Coronary artery (tissue), 2 donors: ENCODE data around the gene HMCN2.
A peak's percentile ranks its signal among the peaks of the same experiment; 100 is the strongest.

Source experiments
- DNase-seq: peaks from one replicate; pipeline ENCODE4 v3.0.0-alpha.2; 2017; ENCODE audit warnings: low spot score
- H3K27ac ChIP-seq, 2 donors: fragments of 200-600 bp; sonication (generic); one replicate each; pipeline ENCODE4 v1.5.1; 2016 to 2019
- H3K4me3 ChIP-seq: fragments of 200-600 bp; sonication (generic); 2 replicates; pipeline ENCODE4 v1.5.1; 2016; ENCODE audit warnings: mild to moderate bottlenecking, moderate library complexity
- TF ChIP-seq, protein P1 (sequence below): fragments of 200-600 bp; sonication (generic); IDR thresholded peaks from one replicate; pipeline ENCODE4 v1.5.1; 2019; ENCODE audit warnings: antibody characterized with exemption

HMCN2 gene, protein sequence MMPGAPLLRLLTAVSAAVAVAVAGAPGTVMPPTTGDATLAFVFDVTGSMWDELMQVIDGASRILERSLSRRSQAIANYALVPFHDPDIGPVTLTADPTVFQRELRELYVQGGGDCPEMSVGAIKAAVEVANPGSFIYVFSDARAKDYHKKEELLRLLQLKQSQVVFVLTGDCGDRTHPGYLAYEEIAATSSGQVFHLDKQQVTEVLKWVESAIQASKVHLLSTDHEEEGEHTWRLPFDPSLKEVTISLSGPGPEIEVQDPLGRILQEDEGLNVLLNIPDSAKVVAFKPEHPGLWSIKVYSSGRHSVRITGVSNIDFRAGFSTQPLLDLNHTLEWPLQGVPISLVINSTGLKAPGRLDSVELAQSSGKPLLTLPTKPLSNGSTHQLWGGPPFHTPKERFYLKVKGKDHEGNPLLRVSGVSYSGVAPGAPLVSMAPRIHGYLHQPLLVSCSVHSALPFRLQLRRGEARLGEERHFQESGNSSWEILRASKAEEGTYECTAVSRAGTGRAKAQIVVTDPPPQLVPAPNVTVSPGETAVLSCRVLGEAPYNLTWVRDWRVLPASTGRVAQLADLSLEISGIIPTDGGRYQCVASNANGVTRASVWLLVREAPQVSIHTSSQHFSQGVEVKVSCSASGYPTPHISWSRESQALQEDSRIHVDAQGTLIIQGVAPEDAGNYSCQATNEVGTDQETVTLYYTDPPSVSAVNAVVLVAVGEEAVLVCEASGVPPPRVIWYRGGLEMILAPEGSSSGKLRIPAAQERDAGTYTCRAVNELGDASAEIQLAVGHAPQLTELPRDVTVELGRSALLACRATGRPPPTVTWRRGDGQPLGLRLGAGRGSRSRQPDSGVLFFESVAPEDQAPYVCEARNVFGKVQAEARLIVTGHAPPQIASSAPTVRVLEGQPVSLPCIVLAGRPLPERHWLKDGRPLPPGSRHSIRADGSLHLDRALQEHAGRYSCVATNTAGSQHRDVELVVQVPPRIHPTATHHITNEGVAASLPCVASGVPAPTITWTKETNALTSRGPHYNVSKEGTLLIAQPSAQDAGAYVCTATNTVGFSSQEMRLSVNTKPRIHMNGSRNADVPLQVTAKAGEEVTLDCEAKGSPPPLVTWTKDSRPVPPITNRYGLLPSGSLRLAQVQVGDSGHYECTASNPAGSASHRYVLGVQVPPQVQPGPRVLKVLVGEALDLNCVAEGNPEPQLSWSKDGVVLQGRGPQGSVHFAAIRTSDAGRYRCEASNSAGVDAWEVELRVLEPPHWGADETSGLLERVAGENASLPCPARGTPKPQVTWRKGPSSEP (N-terminal part only)

DNA sequence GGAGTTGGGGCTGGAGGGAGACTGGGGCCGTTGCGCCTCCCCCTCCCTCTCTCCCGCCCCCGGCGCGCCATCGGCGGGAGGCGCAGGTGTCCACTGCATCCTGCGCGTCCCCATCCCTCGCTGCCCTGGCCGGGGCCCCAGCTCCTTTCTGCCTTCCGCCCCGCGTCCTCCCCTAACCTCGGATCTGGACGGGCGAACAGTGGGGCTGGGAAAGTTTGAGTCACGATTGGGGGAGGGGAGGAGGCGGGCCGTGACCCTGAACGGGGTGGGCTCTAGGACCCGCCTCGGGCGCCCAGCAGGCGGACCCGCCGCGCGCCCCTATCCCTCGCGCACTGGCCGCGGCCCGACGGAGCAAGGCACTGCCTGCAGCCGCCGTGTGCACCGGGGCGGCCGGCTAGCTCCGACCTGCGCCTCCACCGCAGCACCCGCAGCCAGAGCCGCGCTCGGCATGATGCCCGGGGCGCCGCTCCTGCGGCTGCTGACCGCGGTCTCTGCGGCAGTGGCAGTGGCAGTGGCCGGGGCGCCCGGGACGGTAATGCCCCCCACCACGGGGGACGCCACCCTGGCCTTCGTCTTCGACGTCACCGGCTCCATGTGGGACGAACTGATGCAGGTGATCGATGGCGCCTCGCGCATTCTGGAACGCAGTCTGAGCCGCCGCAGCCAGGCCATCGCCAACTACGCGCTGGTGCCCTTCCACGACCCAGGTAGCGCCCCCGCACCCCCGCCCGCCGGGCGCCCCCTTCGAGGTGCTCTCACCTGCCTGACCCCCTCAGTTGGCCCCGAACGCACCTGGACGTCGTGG lies at the start of gene HMCN2:
Gene HMCN2, plus strand, starts transcription at position 330 of the 805 bp plus-strand sequence. Its CDS starts 119 bp downstream, at position 449.
- Histone ChIP-seq H3K27ac (no peak within 1 kb of the TSS), H3K4me3 (peak within 1 kb of the TSS; percentile 63)

DNA sequence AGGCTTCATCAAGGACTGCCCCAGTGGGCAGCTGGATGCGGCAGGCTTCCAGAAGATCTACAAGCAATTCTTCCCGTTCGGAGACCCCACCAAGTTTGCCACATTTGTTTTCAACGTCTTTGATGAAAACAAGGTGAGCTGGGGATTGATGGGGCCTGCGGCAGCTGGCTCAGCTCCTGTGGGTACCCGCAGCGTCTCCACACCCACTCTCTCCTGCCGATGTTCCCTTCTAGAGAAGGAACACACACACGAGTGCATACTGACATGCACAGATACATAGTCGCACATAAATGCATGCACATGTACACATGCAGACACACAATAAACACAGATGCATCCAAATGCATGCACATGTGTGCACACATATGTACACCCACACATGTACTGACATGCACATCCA lies 47.7 kb upstream of the HMCN2 start:
- H3K27ac ChIP-seq: no peak overlapping the region
- TF ChIP-seq, protein P1, sequence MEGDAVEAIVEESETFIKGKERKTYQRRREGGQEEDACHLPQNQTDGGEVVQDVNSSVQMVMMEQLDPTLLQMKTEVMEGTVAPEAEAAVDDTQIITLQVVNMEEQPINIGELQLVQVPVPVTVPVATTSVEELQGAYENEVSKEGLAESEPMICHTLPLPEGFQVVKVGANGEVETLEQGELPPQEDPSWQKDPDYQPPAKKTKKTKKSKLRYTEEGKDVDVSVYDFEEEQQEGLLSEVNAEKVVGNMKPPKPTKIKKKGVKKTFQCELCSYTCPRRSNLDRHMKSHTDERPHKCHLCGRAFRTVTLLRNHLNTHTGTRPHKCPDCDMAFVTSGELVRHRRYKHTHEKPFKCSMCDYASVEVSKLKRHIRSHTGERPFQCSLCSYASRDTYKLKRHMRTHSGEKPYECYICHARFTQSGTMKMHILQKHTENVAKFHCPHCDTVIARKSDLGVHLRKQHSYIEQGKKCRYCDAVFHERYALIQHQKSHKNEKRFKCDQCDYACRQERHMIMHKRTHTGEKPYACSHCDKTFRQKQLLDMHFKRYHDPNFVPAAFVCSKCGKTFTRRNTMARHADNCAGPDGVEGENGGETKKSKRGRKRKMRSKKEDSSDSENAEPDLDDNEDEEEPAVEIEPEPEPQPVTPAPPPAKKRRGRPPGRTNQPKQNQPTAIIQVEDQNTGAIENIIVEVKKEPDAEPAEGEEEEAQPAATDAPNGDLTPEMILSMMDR: no peak

More for the DNA sequence above, at the start of gene HMCN2:
- DNase-seq: no peak
- TF ChIP-seq, protein P1: no peak

DNA sequence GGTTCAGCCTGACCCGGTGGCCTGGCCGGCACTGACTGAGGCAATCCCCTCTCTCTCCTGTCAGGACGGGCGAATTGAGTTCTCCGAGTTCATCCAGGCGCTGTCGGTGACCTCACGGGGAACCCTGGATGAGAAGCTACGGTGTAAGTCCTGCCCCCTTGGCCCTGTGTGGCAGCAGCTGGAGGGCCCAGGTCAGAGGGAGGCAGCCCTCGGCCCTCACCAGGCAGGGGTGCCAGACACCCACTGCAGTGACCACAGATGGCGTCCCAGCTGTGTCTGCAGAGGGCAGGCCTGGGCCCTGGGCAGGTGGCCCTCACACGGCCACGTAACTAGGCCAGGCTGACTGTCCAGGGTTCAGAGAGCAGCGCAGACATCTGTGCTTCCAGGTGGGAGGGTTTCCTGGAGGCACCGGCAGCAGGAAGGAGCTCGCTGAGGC lies 45.9 kb upstream of the HMCN2 start:
- H3K4me3 ChIP-seq: no peak overlapping the region
- TF ChIP-seq, protein P1: no peak
- no peak for DNase-seq
- no peak overlapping the region for H3K27ac ChIP-seq

More for the DNA sequence above, 47.7 kb upstream of the HMCN2 start:
- no peak overlapping the region for H3K4me3 ChIP-seq
- DNase-seq: no peak

DNA sequence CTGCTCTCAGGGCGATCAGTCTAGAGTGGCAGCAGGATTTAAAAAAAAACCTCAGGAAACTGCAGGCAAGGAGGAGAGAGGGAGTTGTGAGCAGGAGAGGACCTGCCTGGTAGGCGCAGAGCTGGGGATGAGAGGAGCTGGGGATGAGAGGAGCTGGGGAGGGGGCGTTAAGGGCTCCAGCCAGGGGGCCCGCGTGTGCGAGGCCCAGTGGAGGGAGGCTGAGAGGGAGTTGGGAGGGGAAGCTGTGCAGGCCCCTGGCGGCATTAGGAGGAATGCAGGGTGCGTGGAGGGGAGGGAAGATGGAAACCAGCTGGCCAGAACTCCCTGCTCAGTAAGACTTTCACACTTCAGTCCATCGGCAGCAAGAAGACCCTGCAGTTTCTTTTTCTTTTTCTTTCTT lies 45.2 kb upstream of the HMCN2 start:
- TF ChIP-seq, protein P1: no peak
- DNase-seq: no peak
- Histone ChIP-seq H3K27ac (no peak overlapping the region), H3K4me3 (no peak overlapping the region)

DNA sequence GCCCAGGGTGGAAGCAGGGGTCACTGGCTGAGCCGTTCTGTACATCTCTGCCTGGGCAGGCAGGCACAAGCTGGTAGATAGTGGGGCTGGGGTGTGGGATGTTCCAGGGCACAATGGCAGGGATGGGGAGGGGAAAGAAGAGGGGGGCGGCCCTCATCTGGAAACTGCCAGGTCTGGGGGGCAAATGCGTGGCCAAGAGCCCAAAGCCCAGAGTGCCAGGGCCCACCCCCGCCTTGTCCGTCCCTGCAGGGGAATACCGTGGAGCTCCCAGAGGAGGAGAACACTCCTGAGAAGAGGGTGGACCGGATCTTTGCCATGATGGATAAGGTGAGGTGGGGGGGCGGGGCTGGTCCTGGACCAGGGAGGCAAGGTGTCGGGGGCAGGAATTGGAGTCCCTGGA lies 42.7 kb upstream of the HMCN2 start:
- TF ChIP-seq, protein P1: no peak
- Histone ChIP-seq H3K4me3 (no peak overlapping the region), H3K27ac (no peak overlapping the region)
- DNase-seq: no peak

DNA sequence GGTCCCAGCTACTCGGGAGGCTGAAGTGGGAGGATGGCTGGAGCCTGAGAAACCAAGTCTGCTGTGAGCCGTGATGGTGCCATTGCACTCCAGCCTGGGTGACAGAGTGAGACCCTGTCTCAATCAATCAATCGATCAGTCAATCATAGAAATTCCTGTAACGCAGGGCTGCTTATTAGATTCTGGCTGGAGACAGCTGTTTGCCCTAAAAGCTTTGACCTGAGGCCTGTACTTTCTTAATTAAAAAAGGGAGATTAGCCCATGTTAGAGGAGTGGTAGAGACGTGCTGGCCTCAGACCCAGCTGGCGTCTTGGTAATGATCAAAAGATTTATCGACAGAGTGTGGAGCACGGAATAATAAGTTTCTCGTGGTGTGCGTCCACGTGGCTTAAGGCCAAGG lies 40.5 kb upstream of the HMCN2 start:
- H3K4me3 ChIP-seq: no peak overlapping the region
- no peak overlapping the region for H3K27ac ChIP-seq
- DNase-seq: no peak
- TF ChIP-seq, protein P1: no peak
